Vagina (tissue), 2 donors: ENCODE data around the gene AP3S1. TPM values are rescaled to one million over a fixed set of nuclear protein-coding genes. Genes with fewer than 3 reads are reported as not detected.

Source experiments
- DNase-seq, 2 donors: peaks; one replicate each; pipeline ENCODE4 v3.0.0-alpha.2; 2017; ENCODE audit errors: extremely low spot score in 2 of 2
- H3K27ac ChIP-seq: fragments of 200-600 bp; sonication (generic); one replicate; pipeline ENCODE4 v1.5.1; 2019
- H3K27me3 ChIP-seq: fragments of 200-600 bp; sonication (generic); one replicate; pipeline ENCODE4 v1.5.1; 2019
- H3K36me3 ChIP-seq, 2 donors: fragments of 200-600 bp; sonication (generic); one replicate each; pipeline ENCODE4 v1.5.1; 2017 to 2019
- H3K4me1 ChIP-seq: fragments of 200-600 bp; sonication (generic); one replicate; pipeline ENCODE4 v1.5.1; 2019
- H3K4me3 ChIP-seq, 2 donors: fragments of 200-600 bp; sonication (generic); 1 replicate in 1 of 2; 2 replicates in 1 of 2; pipeline ENCODE4 v1.5.1; 2016 to 2019
- H3K9me3 ChIP-seq: fragments of 200-600 bp; sonication (generic); one replicate; pipeline ENCODE4 v1.5.1; 2019
- CTCF ChIP-seq, 3 experiments: fragments of 450-650 bp in 2 of 3; fragments of 200-600 bp in 1 of 3; sonication (generic) in 1 of 3; IDR thresholded peaks; one replicate each; pipeline ENCODE4 v1.5.1; 2017 to 2019; ENCODE audit warnings: antibody characterized with exemption in 3 of 3, mild to moderate bottlenecking in 2 of 3, moderate library complexity in 2 of 3
- POLR2A ChIP-seq, 2 donors: fragments of 450-650 bp; IDR thresholded peaks; one replicate each; pipeline ENCODE4 v1.6.1; 2017; ENCODE audit warnings: antibody characterized with exemption in 2 of 2, mild to moderate bottlenecking in 2 of 2, moderate library complexity in 2 of 2
- POLR2AphosphoS5 ChIP-seq, 2 donors: sonication (generic); formaldehyde crosslinking; IDR thresholded peaks; one replicate each; pipeline ENCODE4 v1.9.0; 2017; ENCODE audit warnings: antibody characterized with exemption in 2 of 2, mild to moderate bottlenecking in 2 of 2, low read depth in 1 of 2; ENCODE audit not compliant: insufficient read depth in 1 of 2
- intact Hi-C: fragments of 100-400 bp; cut with DNase I; formaldehyde crosslinking; loops from one replicate; pipeline ENCODE4 v1.15.1; 2023
- total RNA-seq: library from RNA; depleted of rRNA; stranded (reverse); fragments of >200 nt; gene quantifications from one replicate; pipeline ENCODE4 v1.2.3, GENCODE V29; 2016

AP3S1 gene
- total RNA-seq, 1 donor from 2014 or later = 36.8 TPM

GRCh38 chr5:115962239-115962564, 120.5 kb downstream of the AP3S1 start, which contains the start of gene LVRN:
Gene LVRN, plus strand, starts transcription at chr5:115962475. Its CDS starts 143 bp downstream, at chr5:115962618.
- H3K4me3 ChIP-seq = peak within 1 kb of the TSS; percentile 42 to 44
- no peaks in the 10 kb centered on the region for H3K36me3 ChIP-seq
- intact Hi-C loops = no loop called here
- no peaks in the 10 kb centered on the region for H3K9me3 ChIP-seq
- no peaks in the 10 kb centered on the region for H3K27me3 ChIP-seq
- no peak for DNase-seq
- TF ChIP-seq POLR2A (IDR thresholded peaks at IDR 0.05) (no peak), POLR2AphosphoS5 (IDR thresholded peaks at IDR 0.05; ENCODE audit: insufficient read depth in 1 of 2, low read depth in 1 of 2) (no peak), CTCF (IDR thresholded peaks at IDR 0.05) (no peak)
- peaks cover 22% of the 10 kb centered on the region for H3K4me1 ChIP-seq
- peak within 1 kb of the TSS; percentile 41 for H3K27ac ChIP-seq

- no peaks in the 10 kb centered on the region for H3K36me3 ChIP-seq
- H3K4me1 ChIP-seq = peaks cover 22% of the 10 kb centered on the region
- no peaks in the 10 kb centered on the region for H3K9me3 ChIP-seq
- peak overlapping the region; percentile 42 to 44 for H3K4me3 ChIP-seq
- intact Hi-C loops = no loop called here
- no peak for DNase-seq
- TF ChIP-seq POLR2A (IDR thresholded peaks at IDR 0.05) (no peak), CTCF (IDR thresholded peaks at IDR 0.05) (no peak), POLR2AphosphoS5 (IDR thresholded peaks at IDR 0.05; ENCODE audit: insufficient read depth in 1 of 2, low read depth in 1 of 2) (no peak)
- peak overlapping the region; percentile 41 for H3K27ac ChIP-seq
- H3K27me3 ChIP-seq = no peaks in the 10 kb centered on the region
Measured at GRCh38 chr5:115962565-115963402, 121.0 kb downstream of the AP3S1 start.

- no peak for DNase-seq
- Histone ChIP-seq H3K27me3 (no peaks in the 10 kb centered on the region), H3K36me3 (no peaks in the 10 kb centered on the region), H3K9me3 (no peaks in the 10 kb centered on the region), H3K4me3 (peak overlapping the region in 1 of 2 donors; percentile 42), H3K4me1 (peaks cover 22% of the 10 kb centered on the region), H3K27ac (no peak overlapping the region)
- TF ChIP-seq CTCF (IDR thresholded peaks at IDR 0.05) = no peak
- TF ChIP-seq POLR2A (IDR thresholded peaks at IDR 0.05) = no peak
- TF ChIP-seq POLR2AphosphoS5 (IDR thresholded peaks at IDR 0.05; ENCODE audit: insufficient read depth in 1 of 2, low read depth in 1 of 2) = no peak
- intact Hi-C loops = no loop called here
Measured at GRCh38 chr5:115963566-115963965, 121.8 kb downstream of the AP3S1 start.

Other genes starting within 250 kb of the AP3S1 start
- 0.98 TPM for gene TICAM2, start 239.5 kb upstream of the AP3S1 start, total RNA-seq
- 48.4 TPM for gene TMED7, start 215.9 kb upstream of the AP3S1 start, total RNA-seq
- gene CDO1, start 25.3 kb upstream of the AP3S1 start, total RNA-seq = 16.0 TPM
- gene ATG12, start 370 bp upstream of the AP3S1 start, total RNA-seq = 50.6 TPM
- 1.7 TPM for gene LVRN, start 120.5 kb downstream of the AP3S1 start, total RNA-seq
- gene ARL14EPL, start 190.5 kb downstream of the AP3S1 start, total RNA-seq = not detected
- 22.6 TPM for gene COMMD10, start 243.1 kb downstream of the AP3S1 start, total RNA-seq